HG02884 (cell line): ENCODE data around the gene RPTOR.

Source experiments
- ATAC-seq: cut with Tn5 transposase; IDR thresholded peaks from one replicate; pipeline ENCODE4 v1.9.1; 2021; ENCODE audit warnings: mild to moderate bottlenecking, moderate library complexity; ENCODE audit not compliant: unreplicated experiment

The RPTOR gene

DNA sequence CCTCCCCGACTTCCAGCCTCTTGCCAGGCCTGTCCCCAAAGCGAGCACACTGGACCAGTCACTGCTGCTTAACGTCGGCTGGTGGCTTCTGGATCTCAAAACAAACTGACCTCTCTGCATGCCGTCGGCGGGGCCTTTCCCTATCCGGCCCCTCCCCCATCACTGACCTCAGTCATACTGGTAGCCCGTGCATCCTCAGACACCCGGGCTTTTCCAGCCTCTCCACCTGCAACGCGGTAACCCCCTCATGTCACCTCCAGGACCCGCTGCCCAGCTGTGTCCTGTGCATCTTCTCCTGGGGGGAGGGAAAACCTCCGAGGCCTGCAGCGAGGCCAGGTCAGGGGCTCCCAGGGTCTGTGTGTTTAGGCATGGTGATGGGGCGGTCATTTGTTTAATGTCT, 308.4 kb downstream of the RPTOR start:
- ATAC-seq = no peak

DNA sequence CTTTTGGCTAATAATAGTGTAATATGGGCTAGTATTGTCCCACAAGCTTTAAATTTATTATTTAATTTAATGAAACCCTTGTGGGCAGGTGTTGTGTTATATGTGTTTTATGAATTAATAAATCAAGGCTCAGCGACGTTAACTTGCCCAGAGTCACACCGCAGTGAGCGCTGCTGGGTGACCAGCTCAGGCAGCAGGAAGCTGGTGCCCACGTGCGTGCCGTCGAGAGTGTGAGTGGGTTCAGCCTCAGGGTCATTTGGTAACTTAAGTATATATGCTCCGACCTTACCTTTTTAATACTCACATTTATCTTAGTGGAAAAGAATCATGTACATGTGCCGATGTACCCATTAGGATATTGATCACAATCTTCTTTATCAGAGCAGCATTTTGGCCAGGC, 309.6 kb downstream of the RPTOR start:
- ATAC-seq = no peak

DNA sequence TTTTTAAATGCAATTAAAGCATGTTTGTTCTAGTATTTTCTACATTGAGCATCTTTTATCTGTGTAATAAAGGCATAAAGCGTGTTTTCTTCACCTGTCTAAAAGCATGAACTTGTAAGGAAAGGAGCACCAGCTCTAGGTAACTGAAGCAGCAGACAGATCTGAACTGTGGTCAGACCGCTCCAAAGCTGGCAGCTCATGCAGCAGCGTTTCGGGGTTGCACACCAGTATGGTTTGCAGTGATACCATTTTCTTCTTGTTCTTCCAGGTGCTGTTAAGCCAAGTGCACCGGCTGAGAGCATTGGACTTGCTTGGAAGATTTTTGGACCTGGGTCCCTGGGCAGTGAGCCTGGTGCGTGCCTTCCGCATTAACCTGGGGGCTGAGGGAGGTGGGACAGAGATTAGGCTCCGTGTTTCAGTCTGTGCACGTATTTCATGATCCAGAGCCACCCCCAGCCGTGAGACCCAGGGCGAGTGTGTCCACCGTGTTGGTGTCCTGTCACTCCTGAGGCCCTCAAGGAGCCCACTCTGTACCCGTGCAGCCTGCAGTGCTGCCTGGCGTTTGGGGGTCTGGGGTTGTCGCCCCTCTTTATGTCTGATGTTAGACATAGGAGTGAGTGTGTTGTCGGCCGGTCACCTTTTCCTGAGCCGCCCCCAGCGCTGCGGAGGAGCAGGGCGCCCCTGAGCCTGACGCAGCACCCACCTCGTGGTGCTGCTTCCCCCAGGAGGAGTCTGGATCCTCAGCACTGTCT, 310.7 kb downstream of the RPTOR start:
- no peak for ATAC-seq

DNA sequence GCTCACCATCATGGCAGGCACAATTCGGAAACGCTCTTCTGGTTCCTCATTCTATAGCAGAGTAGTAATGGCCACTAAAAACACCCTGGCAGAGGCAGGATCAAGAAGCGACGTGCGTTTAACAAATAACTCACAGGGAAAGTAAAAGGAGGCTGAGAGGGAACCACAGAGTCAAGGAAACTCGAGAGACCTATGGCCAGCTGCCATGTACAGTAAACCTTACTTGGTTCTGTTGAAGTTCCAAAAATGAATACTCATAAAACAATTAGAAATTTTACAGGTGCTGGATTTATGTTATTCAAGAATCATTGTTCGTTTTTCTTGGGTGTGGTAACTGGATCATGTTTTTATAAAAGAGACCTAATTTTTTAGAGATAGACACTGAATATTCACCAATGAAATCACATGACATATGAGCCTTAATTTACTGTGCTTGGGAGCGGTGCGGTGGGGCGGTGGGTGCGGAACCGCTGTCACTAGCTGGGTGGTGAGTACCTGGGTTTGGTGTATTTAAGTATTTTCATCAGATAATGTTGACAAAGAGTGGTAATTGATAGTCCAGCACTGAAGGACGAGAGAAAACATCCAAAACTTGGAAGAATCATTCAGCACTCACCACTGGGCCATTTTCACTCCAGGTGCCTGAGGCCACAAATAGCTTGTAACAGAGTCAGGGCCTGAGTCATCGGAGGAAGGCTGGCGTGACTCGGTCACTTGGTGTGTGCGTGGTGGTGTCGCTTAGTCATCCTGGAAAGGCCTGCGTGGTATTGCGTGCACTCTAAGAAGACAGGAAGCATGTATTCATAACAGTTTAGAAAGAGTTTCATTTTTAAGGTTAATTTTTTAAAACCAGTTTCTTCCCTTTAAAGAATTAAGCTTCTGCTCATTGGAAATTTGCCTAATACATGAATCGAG, 311.6 kb downstream of the RPTOR start:
- peak; percentile 78 for ATAC-seq

GRCh38 chr17:80856863-80857755, 312.5 kb downstream of the RPTOR start:
- ATAC-seq = no peak

- ATAC-seq = no peak
These were observed 313.1 kb downstream of the RPTOR start for GRCh38 chr17:80857756-80858171.

- no peak for ATAC-seq
These were observed 313.8 kb downstream of the RPTOR start for GRCh38 chr17:80858301-80859001.

DNA sequence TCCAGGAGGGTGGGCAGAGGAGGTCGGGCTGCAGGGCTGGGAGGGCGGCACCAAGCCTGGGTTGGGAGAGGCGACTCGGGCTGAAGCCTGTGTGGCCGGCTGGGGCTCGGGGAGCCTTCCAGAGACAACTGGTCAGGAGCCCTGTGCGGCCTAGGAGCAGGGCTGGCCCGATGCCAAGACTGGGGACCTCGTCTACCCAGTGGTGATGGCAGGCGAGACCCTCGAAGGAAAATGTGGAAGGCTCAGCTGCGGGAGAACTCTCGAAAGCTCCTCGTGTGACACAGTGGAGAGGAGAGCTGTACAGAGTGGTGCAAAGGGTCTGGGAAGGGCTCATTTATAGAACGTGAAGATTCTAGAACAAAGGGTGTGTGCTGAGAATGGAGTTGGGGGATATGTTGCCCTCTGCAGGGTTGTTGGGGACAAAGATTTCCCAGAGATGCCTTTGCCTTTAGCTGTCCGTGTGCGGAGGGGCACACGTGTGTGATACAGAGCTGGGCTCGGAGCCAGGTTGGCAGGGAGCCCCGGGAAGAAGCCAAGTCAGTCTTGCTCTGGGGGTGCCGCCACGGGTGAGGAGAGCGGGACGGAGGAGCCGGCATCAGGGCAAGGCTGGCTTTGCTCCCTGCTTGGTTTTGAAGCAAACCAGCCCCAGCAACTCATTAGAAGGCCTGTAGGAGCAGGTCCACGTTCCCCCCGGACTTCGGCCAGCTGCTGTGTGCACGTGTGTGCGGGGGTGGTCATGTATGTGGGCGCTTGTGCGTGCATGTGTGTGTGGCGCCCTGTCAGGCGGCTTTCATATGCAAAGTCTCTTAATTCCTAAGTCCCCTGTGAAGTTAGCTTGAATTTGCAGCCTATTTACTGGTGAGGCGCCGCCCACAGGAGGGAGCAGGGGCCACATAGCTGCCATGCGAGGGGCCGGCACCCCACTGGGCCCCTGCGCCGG, 314.6 kb downstream of the RPTOR start:
- ATAC-seq = no peak

DNA sequence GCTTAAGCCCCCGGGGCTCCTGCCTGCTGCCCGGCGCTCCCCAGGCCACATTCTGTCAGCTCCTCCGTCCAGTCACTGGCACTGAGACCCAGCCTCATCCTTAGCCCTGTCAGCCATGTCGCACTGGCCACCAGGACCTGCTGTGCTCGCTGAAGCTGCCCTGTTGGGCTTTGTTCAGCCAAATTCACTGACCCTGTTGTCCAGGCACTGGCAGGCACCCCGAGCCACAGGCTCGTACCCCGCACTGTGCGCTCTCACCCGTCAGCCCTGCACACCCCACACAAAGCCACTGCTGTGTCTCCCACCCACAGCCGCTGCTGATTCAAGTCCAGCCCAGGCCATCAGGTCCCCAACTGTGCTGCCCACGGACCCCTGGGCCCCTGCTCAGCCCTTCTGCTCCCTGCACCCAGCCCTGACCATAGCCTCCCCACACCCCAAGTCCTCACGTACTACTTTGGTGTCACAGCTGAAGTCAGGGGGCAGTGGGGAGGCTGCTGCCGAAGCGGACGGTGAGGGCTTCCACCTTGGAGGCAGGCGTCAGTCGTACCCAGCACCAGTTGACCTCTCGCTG, 315.5 kb downstream of the RPTOR start:
- ATAC-seq = no peak

DNA sequence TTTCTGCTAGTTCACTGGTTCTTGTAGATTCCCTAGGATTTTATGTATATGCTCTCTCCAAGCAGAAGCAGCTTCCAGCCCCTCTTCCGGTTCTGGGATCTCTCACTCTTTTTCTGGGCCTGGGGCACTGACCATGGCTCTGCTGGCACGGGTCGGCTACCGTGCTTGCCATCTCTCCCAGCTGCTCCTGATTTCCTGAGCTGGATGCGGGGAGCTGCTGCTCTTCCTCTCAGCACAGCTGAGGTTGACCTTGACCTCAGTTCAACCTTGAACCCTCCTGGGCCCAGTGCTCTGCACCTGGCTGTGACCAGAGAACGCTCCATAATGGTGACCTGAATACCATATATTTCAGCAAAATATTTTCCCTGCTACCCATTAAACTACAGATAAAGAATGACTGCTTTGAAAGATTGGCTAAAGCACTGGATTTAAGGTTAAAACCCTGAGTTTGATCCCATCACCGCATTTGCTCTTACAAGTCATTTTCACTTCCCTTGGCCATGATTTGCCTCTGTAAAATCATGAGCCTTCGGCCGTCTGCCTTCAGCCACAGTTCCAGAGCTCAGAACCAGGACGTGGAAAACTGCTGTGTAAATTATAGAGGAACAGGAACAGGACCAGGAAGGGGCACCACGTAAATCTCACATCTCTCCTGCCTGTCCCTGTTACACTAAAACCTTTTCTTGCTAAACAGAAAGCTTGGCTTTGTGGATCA, 316.2 kb downstream of the RPTOR start:
- ATAC-seq = no peak

DNA sequence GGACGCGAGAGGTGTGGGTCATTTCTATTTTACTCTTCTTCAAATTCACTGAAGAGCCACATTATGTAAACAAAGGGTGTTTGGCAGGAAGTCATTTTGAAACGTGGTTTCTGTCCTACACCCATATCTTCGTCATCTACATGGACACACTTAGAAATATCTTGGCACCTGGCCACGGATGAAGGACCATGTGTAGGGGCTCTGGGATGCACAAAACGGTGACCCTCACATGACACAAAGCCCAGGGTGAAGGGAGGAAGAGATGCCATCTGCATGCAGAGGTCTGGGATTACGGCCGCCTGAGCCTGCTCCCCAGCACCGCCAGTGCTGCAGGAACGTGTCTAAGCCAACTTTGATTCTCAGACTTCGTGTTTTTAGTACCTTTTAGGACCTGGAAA, 316.8 kb downstream of the RPTOR start:
- ATAC-seq = no peak

DNA sequence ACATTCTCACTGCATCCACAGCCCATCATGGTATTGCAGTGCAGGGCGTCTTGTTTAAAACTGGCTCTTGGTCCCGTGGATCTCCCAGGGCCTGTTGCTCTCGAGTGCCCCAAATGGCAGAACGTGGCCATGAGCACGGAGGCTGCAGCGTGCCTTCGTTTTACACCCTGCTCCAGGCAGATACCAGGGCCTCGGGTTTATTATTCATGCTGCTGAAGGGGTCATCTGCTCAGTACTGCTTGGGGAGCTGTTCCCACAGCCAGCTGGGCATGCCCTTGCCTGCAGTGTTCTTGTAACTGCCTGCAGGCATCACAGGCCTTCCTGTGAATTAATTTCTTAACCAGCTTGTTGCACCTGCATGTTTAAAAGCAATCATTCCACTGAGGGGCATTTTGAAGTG, 317.3 kb downstream of the RPTOR start:
- ATAC-seq = no peak

DNA sequence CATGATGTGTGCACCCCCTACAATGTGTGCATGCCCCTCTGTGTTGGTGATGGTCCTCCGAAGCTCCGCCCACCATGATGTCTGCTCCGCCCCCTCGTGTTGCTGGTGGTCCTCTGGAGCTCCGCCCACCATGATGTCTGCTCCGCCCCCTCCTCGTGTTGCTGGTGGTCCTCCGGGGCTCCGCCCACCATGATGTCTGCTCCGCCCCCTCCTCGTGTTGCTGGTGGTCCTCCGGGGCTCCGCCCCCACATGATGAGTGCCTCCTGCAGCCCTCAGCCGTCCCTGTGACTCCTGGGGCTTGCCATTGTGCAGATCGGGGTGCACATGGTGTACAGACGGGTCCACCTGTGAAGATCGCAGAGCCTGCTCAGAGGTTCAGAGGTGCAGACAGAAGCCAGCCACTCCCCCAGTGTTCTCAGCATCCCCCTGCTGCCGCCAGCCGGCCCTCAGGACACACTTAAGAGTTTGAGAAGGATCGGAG, 317.9 kb downstream of the RPTOR start:
- ATAC-seq = no peak

DNA sequence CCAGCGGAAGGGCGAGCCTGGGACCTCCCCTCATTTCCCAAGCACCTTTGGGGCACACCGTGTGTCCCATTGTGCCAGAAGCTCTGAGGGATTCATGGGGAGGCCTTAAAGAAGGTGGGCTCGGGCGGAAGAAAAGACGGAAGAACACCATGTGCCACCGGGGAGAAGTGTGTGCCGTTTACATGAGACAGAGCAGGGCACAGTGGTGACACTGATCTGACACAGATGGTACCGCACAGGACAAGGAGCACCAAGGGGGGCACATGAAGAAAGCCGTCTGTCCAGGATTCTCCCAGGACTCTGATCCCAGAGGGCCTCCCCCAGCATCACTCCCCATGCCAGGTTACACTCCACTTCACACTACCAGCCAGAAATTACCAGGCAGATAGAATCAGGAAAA, 318.3 kb downstream of the RPTOR start:
- ATAC-seq = no peak

- no peak for ATAC-seq
These were observed 319.0 kb downstream of the RPTOR start for GRCh38 chr17:80863626-80864025.

DNA sequence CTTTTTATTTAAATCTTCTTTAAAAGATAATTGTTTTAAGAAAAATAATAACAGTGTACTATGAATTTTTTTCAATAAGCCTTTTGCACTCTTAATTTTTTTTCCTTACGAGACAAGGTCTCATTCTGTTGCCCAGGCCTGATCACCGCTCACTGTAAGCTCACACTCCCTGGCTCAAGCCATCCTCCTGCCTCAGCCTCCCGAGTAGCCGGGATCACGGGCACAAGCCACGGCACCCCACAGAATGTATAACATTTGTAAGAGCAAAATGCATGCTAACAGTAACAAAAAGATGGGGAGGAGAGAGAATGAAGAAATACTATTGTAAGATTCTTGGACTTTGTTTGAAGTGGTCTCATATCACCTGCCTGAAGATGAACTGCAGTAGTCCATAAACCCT, 320.1 kb downstream of the RPTOR start:
- no peak for ATAC-seq

DNA sequence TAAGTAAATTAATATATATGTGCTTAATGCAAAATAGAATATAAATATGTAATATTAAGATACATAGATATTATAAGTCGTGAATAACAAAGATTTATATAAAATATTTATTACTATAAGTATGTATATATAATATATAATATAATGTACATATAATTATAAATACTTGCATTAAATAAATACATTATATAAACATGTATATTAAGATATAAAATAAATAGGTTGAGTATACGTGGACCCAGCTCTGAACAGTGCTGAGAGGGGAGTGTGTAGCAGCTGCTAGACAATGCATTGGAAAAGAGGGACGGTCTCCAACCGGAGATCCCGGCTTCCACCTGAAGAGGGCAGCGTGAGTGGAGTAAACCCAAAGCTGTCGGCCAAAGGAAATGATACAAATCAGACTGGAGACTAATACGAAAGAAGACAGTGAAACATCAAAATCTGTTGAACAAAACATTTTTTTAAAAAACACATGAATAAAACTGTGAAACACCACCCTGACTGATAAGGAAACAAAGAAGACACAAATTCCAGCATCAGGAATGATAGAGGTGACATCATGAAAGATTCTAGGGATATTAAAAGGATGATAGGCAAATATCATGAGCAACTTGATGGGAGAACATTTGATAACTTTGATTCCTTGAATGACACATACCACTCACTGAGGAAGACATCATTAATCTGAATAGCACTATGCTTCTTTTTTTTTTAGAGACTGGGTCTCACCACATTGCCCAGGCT, 321.6 kb downstream of the RPTOR start:
- no peak for ATAC-seq
